IMR-90 (cell line): ENCODE data around the gene DNAH17. TPM values are rescaled to one million over a fixed set of nuclear protein-coding genes. Genes with fewer than 3 reads are reported as not detected.

Experiments
- ATAC-seq: fragments of 200-7000 bp; cut with Tn5 transposase; 2 replicates; pipeline ENCODE4 v1.9.1; 2020; ENCODE audit warnings: low read depth, mild to moderate bottlenecking, moderate library complexity
- BruUV-seq: library from RNA; stranded (reverse); fragments of 400-500 nt; replicated peaks from 2 replicates; lab custom pipeline; 2021; lab: Mats Ljungman, UMichigan
- CTCF ChIA-PET: fragments of 300-600 bp; formaldehyde crosslinking; extraction: SDS; loops from one replicate; lab custom pipeline; 2021; ENCODE audit warnings: antibody characterized with exemption; lab: Yijun Ruan, JAX
- POLR2A ChIA-PET: fragments of 300-600 bp; sonication (Branson Sonifier 250); formaldehyde crosslinking; loops from one replicate; lab custom pipeline; 2022; ENCODE audit warnings: antibody characterized with exemption; ENCODE audit not compliant: unreplicated experiment; lab: Charles Lee
- DNase-seq: peaks from one replicate; pipeline ENCODE4 v3.0.0; 2013
- H2AFZ ChIP-seq: replicated peaks from 2 replicates; pipeline ENCODE3; 2013; ENCODE audit warnings: low read length, mild to moderate bottlenecking; ENCODE audit not compliant: poor library complexity
- H2AK5ac ChIP-seq: 2 replicates; pipeline ENCODE4 v1.6.1; 2013; ENCODE audit warnings: low read depth, low read length, inconsistent platforms
- H2AK9ac ChIP-seq: replicated peaks from 2 replicates; pipeline ENCODE3; 2013; ENCODE audit warnings: mild to moderate bottlenecking, low read depth, low read length, moderate library complexity; ENCODE audit not compliant: poor library complexity
- H2BK120ac ChIP-seq: 2 replicates; pipeline ENCODE4 v1.6.1; 2013; ENCODE audit warnings: low read depth, low read length, inconsistent platforms
- H2BK15ac ChIP-seq: 3 replicates; pipeline ENCODE4 v1.6.1; 2013; ENCODE audit warnings: low read depth, low read length, inconsistent platforms
- H2BK20ac ChIP-seq: 2 replicates; pipeline ENCODE4 v1.6.1; 2013; ENCODE audit warnings: low read depth, mild to moderate bottlenecking, inconsistent platforms, low read length, moderate library complexity
- H2BK5ac ChIP-seq: 2 replicates; pipeline ENCODE4 v1.6.1; 2013; ENCODE audit warnings: mild to moderate bottlenecking, low read depth, low read length, inconsistent platforms; ENCODE audit not compliant: poor library complexity, severe bottlenecking
- H3K14ac ChIP-seq: replicated peaks from 2 replicates; pipeline ENCODE4 v1.6.1; 2013; ENCODE audit warnings: low read depth, low read length, inconsistent platforms
- H3K18ac ChIP-seq: 2 replicates; pipeline ENCODE4 v1.6.1; 2013; ENCODE audit warnings: low read depth, low read length, control low read depth
- H3K23ac ChIP-seq: 2 replicates; pipeline ENCODE4 v1.6.1; 2013; ENCODE audit warnings: low read depth, low read length, inconsistent platforms
- H3K27ac ChIP-seq: 2 replicates; pipeline ENCODE4 v1.5.1; 2013; ENCODE audit warnings: mild to moderate bottlenecking, control low read depth, low read length; ENCODE audit not compliant: insufficient read depth
- H3K27me3 ChIP-seq: 2 replicates; pipeline ENCODE4 v1.6.1; 2013; ENCODE audit warnings: low read length; ENCODE audit not compliant: control insufficient read depth, insufficient read depth
- H3K36me3 ChIP-seq: 2 replicates; pipeline ENCODE4 v1.6.1; 2013; ENCODE audit warnings: low read length, mixed read lengths; ENCODE audit not compliant: control insufficient read depth, insufficient read depth
- H3K4ac ChIP-seq: 2 replicates; pipeline ENCODE4 v1.6.1; 2013; ENCODE audit warnings: low read depth, low read length, inconsistent platforms
- H3K4me1 ChIP-seq: 2 replicates; pipeline ENCODE4 v1.6.1; 2013; ENCODE audit warnings: low read length, mixed read lengths; ENCODE audit not compliant: control insufficient read depth, insufficient read depth
- H3K4me2 ChIP-seq: 2 replicates; pipeline ENCODE4 v1.6.1; 2013; ENCODE audit warnings: low read depth, mild to moderate bottlenecking, control low read depth, low read length, moderate library complexity
- H3K4me3 ChIP-seq: 2 replicates; pipeline ENCODE4 v1.5.1; 2013; ENCODE audit warnings: low read depth, mild to moderate bottlenecking, control low read depth, low read length, moderate library complexity; ENCODE audit not compliant: insufficient read depth
- H3K56ac ChIP-seq: 2 replicates; pipeline ENCODE4 v1.6.1; 2013; ENCODE audit warnings: low read length, inconsistent platforms; ENCODE audit not compliant: insufficient read depth; ENCODE audit errors: extremely low read depth
- H3K79me1 ChIP-seq, 2 experiments: 2 replicates each; pipeline ENCODE4 v1.6.1; 2013; ENCODE audit warnings: low read length in 2 of 2, inconsistent platforms in 1 of 2, low read depth in 1 of 2
- H3K9ac ChIP-seq: 2 replicates; pipeline ENCODE4 v1.6.1; 2013; ENCODE audit warnings: low read depth, low read length, control low read depth
- H3K9me1 ChIP-seq: 2 replicates; pipeline ENCODE4 v1.6.1; 2013; ENCODE audit warnings: low read length, inconsistent platforms; ENCODE audit not compliant: insufficient read depth
- H3K9me3 ChIP-seq: 2 replicates; pipeline ENCODE4 v1.6.1; 2013; ENCODE audit warnings: low read length; ENCODE audit not compliant: control insufficient read depth, insufficient read depth
- H4K20me1 ChIP-seq: 2 replicates; pipeline ENCODE4 v1.6.1; 2013; ENCODE audit warnings: low read length, inconsistent platforms; ENCODE audit not compliant: insufficient read depth
- H4K5ac ChIP-seq: 2 replicates; pipeline ENCODE4 v1.6.1; 2013; ENCODE audit warnings: mild to moderate bottlenecking, low read depth, low read length, control low read depth
- H4K8ac ChIP-seq, 2 experiments: 2 replicates each; pipeline ENCODE4 v1.6.1; 2013; ENCODE audit warnings: low read depth in 2 of 2, low read length in 2 of 2, control low read depth in 1 of 2, inconsistent platforms in 1 of 2
- H4K91ac ChIP-seq: 2 replicates; pipeline ENCODE4 v1.6.1; 2013; ENCODE audit warnings: low read depth, low read length, inconsistent platforms; ENCODE audit not compliant: insufficient read depth
- FOS ChIP-seq: fragments of 150-350 bp; IDR thresholded peaks from 2 replicates; pipeline ENCODE4 v1.6.1; 2016; ENCODE audit warnings: low read depth, low read length
- MAZ ChIP-seq: IDR thresholded peaks from 2 replicates; pipeline ENCODE4 v1.6.1; 2012; ENCODE audit warnings: low read depth, mild to moderate bottlenecking, low read length, improper control_type of control experiment, moderate library complexity, borderline replicate concordance
- POLR2A ChIP-seq: IDR thresholded peaks from 2 replicates; pipeline ENCODE4 v1.6.1; 2012; ENCODE audit warnings: mild to moderate bottlenecking, low read depth, low read length
- RAD21 ChIP-seq: IDR thresholded peaks from 2 replicates; pipeline ENCODE4 v1.6.1; 2012; ENCODE audit warnings: low read length, improper control_type of control experiment
- RCOR1 ChIP-seq: IDR thresholded peaks from 2 replicates; pipeline ENCODE4 v1.6.1; 2012; ENCODE audit warnings: mild to moderate bottlenecking, low read length, improper control_type of control experiment; ENCODE audit not compliant: insufficient replicate concordance
- WGBS, 2 experiments: methylation state at CpG; one replicate each; pipeline versions ENCODE4 v1.1.5 to v1.1.7; 2013; ENCODE audit warnings: missing lambda C conversion rate in 2 of 2; ENCODE audit not compliant: insufficient read length in 1 of 2; ENCODE audit errors: extremely low coverage in 2 of 2; 5-methylcytosine and 5-hydroxymethylcytosine counted together
- dilution Hi-C: fragments of 300-500 bp; cut with HindIII; formaldehyde crosslinking; loops from one replicate; pipeline ENCODE4 v1.14.3; 2018; ENCODE audit warnings: low sequenced_read_pairs; ENCODE audit not compliant: unreplicated experiment
- in situ Hi-C: fragments of 300-500 bp; cut with MboI; formaldehyde crosslinking; loops from 3 replicates; pipeline ENCODE4 v1.14.3; 2019; ENCODE audit warnings: low sequenced_read_pairs, inconsistent platforms, mixed read lengths
- intact Hi-C: fragments of 100-400 bp; cut with micrococcal nuclease; formaldehyde crosslinking; loops from 2 replicates; pipeline ENCODE4 v1.10.0; 2022
- polyA plus RNA-seq, 3 experiments: library from polyadenylated mRNA; depleted of rRNA; stranded (reverse); fragments of >200 nt; gene quantifications; 2 replicates each; pipeline ENCODE4 v1.2.3, GENCODE V29; 2012; ENCODE audit warnings: low replicate concordance in 1 of 3
- total RNA-seq: library from RNA; depleted of rRNA; stranded (reverse); fragments of >200 nt; gene quantifications from 2 replicates; pipeline ENCODE4 v1.2.3, GENCODE V29; 2012
- TF ChIP-seq, protein P1 (sequence below): fragments of 150-350 bp; IDR thresholded peaks from 2 replicates; pipeline ENCODE4 v1.6.1; 2016; ENCODE audit warnings: low read depth, mild to moderate bottlenecking, low read length, moderate library complexity, borderline replicate concordance

Gene DNAH17
- total and polyA plus RNA-seq, 2 of the 4 experiments (the other 2 are of a cell fraction) = not detected

DNA sequence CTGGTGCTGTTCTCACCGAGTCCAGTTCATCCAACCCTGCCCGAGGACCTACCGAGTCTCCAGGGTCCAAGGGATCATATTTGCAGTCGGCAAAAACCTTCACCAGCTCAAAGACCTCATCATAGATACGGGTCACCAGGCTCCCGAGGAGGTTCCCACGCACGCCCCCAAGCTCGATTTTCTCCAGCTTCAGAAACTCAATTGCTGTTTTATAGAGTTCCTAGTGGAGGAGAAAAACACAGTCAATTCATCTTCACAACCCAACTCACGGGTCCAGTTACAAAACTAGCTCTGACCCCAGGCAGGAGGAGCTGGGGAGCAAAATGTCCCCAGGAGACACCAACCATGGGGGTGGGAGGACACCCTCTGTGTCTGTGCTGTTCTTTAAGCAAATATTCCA, 10.2 kb downstream of the DNAH17 start:
- Histone ChIP-seq H3K4me3 (no peak overlapping the region), H3K18ac (no peak overlapping the region), H3K36me3 (no peaks in the 10 kb centered on the region), H3K9me3 (no peaks in the 10 kb centered on the region), H4K20me1 (no peaks in the 10 kb centered on the region), H3K14ac (no peak overlapping the region), H3K9ac (no peak overlapping the region), H2BK5ac (no peak overlapping the region), H2AK9ac (no peak overlapping the region), H3K23ac (no peak overlapping the region), H3K4me1 (no peaks in the 10 kb centered on the region), H4K91ac (no peak overlapping the region), H3K27me3 (peaks cover 61% of the 10 kb centered on the region), H4K8ac (no peak overlapping the region), H3K4ac (no peak overlapping the region), H2BK20ac (no peak overlapping the region), H3K4me2 (no peak overlapping the region), H4K5ac (no peak overlapping the region), H3K9me1 (no peaks in the 10 kb centered on the region; the same call in 1 of the 2 replicates), H2AFZ (no peak overlapping the region), H2BK120ac (no peak overlapping the region), H3K79me1 (no peaks in the 10 kb centered on the region), H2BK15ac (no peak overlapping the region), H2AK5ac (no peak overlapping the region), H3K56ac (no peak overlapping the region), H3K27ac (no peak overlapping the region)
- CTCF ChIA-PET = interaction anchor here (1.0 kb wide), 1 partner anchor 12 kb away, joined by 3 read pairs; no protein-coding TSS in a partner anchor
- 100% methylated on average over 1 of the region's 10 CpGs; no CpG with 5 or more reads in 1 of the 2 experiments for WGBS, 2 experiments
- ATAC-seq = no peak
- POLR2A ChIA-PET = no interaction called here
- BruUV-seq = no TSS peak
- no peak for DNase-seq
- dilution Hi-C loops = no loop called here
- TF ChIP-seq RAD21 (no peak), FOS (no peak), MAZ (no peak), POLR2A (no peak), RCOR1 (no peak)
- TF ChIP-seq, protein P1, sequence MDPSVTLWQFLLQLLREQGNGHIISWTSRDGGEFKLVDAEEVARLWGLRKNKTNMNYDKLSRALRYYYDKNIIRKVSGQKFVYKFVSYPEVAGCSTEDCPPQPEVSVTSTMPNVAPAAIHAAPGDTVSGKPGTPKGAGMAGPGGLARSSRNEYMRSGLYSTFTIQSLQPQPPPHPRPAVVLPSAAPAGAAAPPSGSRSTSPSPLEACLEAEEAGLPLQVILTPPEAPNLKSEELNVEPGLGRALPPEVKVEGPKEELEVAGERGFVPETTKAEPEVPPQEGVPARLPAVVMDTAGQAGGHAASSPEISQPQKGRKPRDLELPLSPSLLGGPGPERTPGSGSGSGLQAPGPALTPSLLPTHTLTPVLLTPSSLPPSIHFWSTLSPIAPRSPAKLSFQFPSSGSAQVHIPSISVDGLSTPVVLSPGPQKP = no peak
- intact Hi-C loops = no loop called here
- in situ Hi-C loops = no loop called here
